HG03442 (cell line): ENCODE measurements around the gene PLCD1.

ENCODE experiments used
- ATAC-seq: cut with Tn5 transposase; IDR thresholded peaks from one replicate; pipeline ENCODE4 v1.9.1; 2021; ENCODE audit warnings: mild to moderate bottlenecking, moderate library complexity; ENCODE audit not compliant: unreplicated experiment

Gene PLCD1

GRCh38 chr3:38017445-38018295, 11.8 kb downstream of the PLCD1 start:
- ATAC-seq = no peak

DNA sequence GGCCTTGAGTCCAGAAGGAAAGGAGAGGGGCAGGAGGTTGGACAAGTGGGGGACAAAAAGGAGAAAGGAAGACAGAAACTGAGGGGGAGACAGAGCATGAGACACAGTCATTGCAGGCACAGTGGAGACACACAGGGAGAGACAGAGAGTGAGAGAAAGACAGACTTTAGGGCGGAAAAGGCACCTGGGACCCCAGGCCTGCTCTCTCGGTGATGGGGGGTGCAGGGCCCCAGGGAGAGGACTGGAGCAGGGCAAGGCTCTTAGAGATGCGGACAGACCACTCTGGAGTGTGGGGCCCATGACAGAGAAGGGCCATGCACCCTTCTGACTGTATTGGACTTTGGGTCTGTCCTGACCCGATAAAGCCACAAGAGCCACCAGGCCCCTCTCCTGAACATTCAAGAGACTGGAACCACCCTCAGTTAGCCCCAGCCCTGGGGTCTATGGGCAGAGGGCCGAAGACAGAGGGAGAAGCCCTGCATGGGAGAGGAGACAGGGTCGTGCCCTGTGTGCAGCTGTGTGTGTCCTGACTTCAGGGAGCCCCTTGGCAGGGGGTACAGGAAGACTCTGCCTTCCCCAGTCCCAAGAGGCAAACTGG, 12.5 kb downstream of the PLCD1 start:
- ATAC-seq = no peak

- ATAC-seq = no peak
Measured at GRCh38 chr3:38016410-38016809, 13.0 kb downstream of the PLCD1 start.

GRCh38 chr3:38015984-38016383, 13.5 kb downstream of the PLCD1 start:
- no peak for ATAC-seq

DNA sequence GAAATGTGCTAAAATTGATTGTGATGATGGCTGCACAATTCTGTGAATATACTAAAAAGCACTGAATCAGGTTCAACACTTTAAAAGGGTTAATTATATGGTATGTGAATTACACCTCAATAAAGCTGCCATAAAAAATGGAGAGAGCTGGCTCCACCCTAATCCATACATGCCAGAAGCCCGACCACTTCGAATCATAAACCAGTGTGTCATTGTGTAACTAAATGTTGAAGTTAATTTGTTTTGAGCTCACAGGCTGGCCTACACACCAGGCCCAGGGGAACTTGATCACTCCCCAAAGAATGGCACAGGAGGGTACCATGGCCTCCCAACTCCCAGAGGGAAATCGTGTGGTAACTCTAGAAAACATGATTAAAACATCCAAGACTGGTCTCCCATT, 14.0 kb downstream of the PLCD1 start:
- no peak for ATAC-seq

DNA sequence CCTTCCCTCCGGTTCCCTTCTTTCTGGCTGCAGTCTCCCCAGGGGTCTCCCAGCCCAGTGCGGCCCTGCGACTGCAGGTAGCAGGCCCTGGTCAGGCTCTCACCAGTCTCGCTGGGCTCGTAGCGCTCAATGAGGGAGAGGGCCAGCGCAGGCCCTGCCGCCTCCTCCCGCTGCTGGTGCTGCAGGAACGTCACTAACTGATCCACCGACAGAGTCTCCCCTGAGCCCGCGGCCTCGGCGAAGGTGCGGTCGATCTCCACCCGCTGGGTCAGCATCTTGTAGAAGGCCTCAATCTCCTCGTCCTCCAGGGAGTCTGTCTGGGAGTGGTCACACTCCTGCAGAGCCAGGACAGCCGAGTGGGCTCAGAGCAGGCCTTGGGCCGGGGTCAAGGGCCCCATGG, 18.3 kb downstream of the PLCD1 start:
- ATAC-seq = no peak

- no peak for ATAC-seq
Measured at GRCh38 chr3:38009807-38010591, 19.4 kb downstream of the PLCD1 start.

- no peak for ATAC-seq
Measured at GRCh38 chr3:38008971-38009580, 20.4 kb downstream of the PLCD1 start.

DNA sequence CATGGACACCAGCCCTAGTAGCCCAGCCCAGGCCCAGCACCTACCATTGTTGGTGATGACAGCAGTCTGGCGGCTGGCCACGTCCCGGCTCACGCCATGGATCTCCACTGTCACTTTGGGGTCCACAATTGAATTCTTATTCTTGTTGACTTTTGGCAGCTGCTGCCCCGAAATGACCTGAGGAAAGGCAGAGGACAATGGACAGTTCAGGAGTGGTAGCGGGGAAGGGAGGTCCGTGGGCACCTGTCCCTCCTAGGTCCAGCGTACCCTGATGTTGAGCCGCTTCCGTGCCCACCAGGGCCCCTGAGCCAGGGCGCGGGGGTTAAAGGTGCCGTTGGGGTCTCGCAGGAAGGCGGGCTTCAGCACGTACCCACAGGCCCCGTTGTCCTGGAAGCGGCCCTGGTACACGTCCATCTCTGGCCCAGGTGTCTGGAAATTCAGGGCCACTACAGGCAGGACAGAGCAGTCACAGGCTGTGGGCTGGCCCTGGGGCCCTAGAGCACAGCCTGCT, 21.2 kb downstream of the PLCD1 start:
- ATAC-seq = no peak

- ATAC-seq = no peak
Measured at GRCh38 chr3:38007754-38008090, 21.7 kb downstream of the PLCD1 start.

DNA sequence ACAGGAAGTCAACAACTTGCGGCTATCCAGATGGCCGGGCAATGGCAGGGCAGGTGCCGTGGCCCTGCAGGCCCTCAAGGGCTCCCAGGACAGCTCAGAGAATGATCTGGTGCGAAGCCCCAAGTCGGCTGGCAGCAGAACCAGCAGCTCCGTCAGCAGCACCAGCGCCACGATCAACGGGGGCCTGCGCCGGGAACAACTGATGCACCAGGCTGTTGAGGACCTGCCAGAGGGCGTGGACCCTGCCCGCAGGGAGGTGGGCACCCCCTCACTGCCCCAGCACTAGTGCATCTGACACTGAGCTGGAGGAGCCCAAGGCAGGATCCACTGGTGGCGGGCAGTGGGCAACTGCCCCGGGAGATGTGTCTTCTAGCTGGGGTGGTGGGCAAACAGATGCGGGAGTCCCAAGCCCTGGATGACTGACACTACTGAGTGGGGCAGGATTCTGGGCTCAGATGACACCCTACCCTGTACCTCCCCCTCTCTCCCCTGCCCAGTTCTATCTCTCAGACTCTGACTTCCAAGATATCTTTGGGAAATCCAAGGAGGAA, 22.9 kb downstream of the PLCD1 start:
- no peak for ATAC-seq

DNA sequence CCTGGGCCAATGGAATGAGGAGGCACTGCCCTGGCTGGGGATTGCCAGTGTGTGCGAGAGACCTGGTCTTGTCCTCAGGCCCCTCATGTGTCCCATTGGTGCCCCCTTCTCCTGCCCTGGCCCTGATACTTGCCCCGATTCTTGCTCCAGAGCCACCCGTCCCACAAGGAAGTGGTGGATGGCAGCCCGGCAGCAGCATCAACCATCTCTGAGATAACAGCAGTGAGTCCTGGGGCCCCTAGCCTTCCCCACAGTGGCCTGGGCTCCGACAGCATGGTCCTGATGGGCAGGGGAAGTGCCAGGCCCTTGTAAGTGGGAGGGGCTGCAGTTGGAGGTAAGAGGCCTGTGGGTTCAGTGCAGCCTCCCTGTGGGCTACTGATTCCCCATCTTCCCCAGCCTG, 23.4 kb downstream of the PLCD1 start:
- no peak for ATAC-seq

DNA sequence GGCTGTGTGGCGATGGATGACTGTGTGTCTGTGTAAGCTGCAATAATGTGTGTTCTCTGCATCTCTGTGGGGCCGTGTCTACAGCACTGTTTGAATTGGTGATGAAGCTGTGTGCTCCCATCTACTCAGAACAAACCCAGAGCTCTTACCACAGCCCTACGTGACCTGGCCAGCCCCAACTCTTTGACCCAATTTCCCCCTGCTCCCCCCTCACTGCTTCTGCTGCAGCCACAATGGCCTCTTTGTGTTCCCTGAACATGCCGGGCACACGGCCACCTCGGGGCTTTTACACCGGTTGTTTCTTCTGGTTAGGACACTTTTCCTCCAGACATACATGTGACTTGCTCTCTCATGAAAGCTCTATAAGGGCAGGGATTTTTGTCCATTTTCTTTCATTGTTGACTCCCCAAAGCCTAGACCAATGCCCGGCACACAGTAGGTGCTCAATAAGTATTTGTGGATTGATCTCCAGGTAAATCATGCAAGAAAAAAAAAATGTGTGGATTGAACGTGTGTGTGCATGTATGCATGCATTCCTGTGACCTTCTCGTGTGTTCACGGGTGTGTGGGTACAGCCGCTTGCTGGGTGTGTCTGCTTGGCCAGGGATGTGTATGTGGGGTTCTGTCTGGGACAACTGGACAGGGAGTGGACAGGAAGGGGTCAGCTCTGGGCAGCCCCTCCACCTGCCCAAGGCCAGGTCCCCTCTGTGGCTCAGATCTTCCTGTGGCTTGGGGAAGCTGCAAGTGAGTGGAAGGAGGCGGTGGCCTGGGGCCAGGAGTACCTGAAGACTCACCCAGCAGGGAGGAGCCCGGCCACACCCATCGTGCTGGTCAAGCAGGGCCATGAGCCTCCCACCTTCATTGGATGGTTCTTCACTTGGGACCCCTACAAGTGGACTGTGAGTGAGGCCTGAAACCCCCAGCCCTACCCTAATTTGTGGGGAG, 24.1 kb downstream of the PLCD1 start:
- no peak for ATAC-seq

DNA sequence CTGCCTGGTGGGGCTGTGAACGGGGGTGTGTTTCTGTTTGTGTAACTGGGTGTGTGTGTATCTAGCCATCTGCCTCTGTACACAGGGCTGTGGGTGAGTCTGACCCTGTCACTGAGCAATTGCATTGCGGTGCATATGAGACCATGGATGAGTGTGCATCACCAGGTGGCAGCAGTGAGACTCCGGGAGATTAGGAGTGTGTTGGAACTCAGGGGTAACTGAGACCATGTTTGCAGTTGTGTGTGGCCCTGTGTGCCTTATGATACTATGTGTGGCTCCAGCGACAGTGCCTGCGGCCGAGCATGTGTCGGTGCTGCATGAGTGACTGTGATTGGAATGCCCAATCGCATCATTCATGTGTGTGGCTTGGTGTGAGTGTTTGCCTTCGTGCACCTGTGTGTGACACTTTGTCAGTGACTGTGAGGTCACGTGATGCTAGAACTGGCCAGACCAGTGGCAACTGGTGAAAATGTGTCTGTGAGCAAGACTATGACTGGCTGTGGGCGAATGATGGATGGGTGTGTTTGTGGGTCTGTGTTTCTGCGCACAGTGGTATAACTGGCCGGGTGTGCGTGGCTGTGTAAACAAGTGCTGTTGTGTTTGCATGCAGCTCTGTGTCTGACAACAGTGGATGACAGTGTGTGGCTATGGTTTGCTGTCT, 24.9 kb downstream of the PLCD1 start:
- ATAC-seq = peak; percentile 58

GRCh38 chr3:38003817-38004414, 25.5 kb downstream of the PLCD1 start:
- no peak for ATAC-seq

DNA sequence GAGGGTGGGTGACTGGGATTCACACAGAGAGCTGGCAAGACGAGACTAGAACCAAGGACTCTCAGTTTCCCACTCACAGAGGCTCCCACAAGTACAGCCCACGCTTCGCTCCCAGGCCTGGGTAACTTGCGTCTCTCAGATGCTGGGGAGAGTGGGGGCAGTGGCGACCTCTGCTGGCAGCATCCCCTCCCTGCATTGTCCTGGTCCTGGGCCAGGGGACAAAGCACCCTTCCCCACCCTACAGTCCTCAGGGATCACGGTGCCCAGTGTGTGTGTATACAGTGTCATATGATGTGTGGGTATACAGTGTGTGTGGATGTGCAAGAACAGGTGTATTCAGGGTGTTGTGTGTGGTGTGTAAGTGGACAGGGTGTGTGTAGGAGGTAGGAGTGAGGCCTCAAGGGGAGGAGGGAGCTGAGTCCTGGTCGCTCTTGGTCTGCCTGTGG, 26.0 kb downstream of the PLCD1 start:
- ATAC-seq = peak; percentile 29

- ATAC-seq = no peak
Measured at GRCh38 chr3:38002940-38003339, 26.5 kb downstream of the PLCD1 start.

DNA sequence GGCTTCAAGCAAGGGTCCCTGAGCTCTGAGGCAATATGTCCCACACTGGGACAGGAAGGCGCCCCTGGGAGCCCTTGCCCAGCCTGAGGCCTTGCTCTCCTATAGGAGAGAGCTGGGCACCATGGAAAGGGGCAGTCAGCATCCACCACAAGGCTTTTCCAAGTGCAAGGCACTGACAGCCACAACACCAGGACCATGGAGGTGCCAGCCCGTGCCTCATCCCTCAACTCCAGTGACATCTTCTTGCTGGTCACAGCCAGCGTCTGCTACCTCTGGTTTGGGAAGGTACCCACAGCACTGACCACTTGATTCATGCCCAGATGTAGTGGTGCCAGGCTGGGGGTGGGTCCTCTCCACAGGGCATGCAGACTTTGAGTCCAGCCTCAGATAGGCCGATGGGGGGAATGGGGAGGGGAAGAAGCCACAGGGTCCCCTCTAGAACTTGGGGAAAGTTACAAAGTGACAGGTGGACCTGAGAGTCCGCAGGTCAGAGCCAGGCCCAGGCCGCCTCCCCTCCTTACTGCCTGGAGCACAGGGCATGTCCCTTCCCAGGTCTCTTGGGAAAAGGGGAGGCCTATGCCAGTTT, 27.1 kb downstream of the PLCD1 start:
- ATAC-seq = no peak
